AG04449 (cell line): ENCODE measurements around the gene PDE6A.

Experiments
- CTCF ChIA-PET: fragments of 350-600 bp; formaldehyde crosslinking; extraction: SDS; loops from one replicate; lab custom pipeline; 2021; ENCODE audit warnings: antibody characterized with exemption; lab: Yijun Ruan, JAX
- POLR2A ChIA-PET: fragments of 400-600, 350-600 bp; formaldehyde crosslinking; extraction: SDS; loops from one replicate; lab custom pipeline; 2020; ENCODE audit warnings: antibody characterized with exemption, inconsistent platforms; lab: Yijun Ruan, JAX
- DNase-seq: peaks from one replicate; pipeline ENCODE4 v3.0.0-alpha.2; 2010; ENCODE audit warnings: low read depth, low spot score
- H3K4me3 ChIP-seq: 2 replicates; pipeline ENCODE4 v1.5.1; 2011; ENCODE audit warnings: low read depth, mild to moderate bottlenecking, control low read depth, low read length
- CTCF ChIP-seq: IDR thresholded peaks from one replicate; pipeline ENCODE4 v1.5.1; 2011; ENCODE audit warnings: mild to moderate bottlenecking, moderate library complexity, low read length, control low read depth, inconsistent platforms; ENCODE audit not compliant: insufficient read depth; ENCODE audit errors: missing control alignments

PDE6A gene

GRCh38 chr5:149818116-149818515, 126.5 kb downstream of the PDE6A start:
- ChIA-PET POLR2A (no interaction called here), CTCF (interaction anchor here (21.9 to 29.9 kb wide), 2 partner anchors 13 to 180 kb away, joined by 283 to 924 read pairs; no protein-coding TSS in a partner anchor)
- no peak for DNase-seq
- no peak for TF ChIP-seq CTCF
- H3K4me3 ChIP-seq: no peak overlapping the region

- H3K4me3 ChIP-seq: no peak overlapping the region
- no peak for TF ChIP-seq CTCF
- no peak for DNase-seq
- ChIA-PET CTCF (interaction anchor here (21.9 to 29.9 kb wide), 2 partner anchors 14 to 179 kb away, joined by 283 to 924 read pairs; no protein-coding TSS in a partner anchor), POLR2A (no interaction called here)
Measured at GRCh38 chr5:149817539-149818060, 127.0 kb downstream of the PDE6A start.

- CTCF ChIA-PET: interaction anchor here (0.7 to 29.9 kb wide), 3 partner anchors 15 to 178 kb away, joined by 3 to 924 read pairs (median 283); no protein-coding TSS in a partner anchor
- POLR2A ChIA-PET: no interaction called here
- TF ChIP-seq CTCF: no peak
Measured at GRCh38 chr5:149816661-149817060, 127.9 kb downstream of the PDE6A start.

GRCh38 chr5:149811453-149811852, 133.1 kb downstream of the PDE6A start:
- no peak for TF ChIP-seq CTCF
- H3K4me3 ChIP-seq: no peak overlapping the region
- ChIA-PET CTCF (interaction anchor here (1.0 to 29.9 kb wide), 4 partner anchors 20 to 173 kb away, joined by 3 to 924 read pairs (median 143); no protein-coding TSS in a partner anchor), POLR2A (no interaction called here)
- no peak for DNase-seq

More at GRCh38 chr5:149816661-149817060, 127.9 kb downstream of the PDE6A start:
- H3K4me3 ChIP-seq: no peak overlapping the region
- no peak for DNase-seq

GRCh38 chr5:149810856-149811255, 133.7 kb downstream of the PDE6A start:
- no peak for DNase-seq
- POLR2A ChIA-PET: no interaction called here
- no peak overlapping the region for H3K4me3 ChIP-seq
- CTCF ChIA-PET: interaction anchor here (21.9 to 29.9 kb wide), 2 partner anchors 21 to 172 kb away, joined by 283 to 924 read pairs; no protein-coding TSS in a partner anchor
- no peak for TF ChIP-seq CTCF

GRCh38 chr5:149809931-149810691, 134.5 kb downstream of the PDE6A start:
- ChIA-PET CTCF (interaction anchor here (21.9 to 29.9 kb wide), 2 partner anchors 21 to 172 kb away, joined by 283 to 924 read pairs; no protein-coding TSS in a partner anchor), POLR2A (no interaction called here)
- no peak for DNase-seq
- H3K4me3 ChIP-seq: no peak overlapping the region
- no peak for TF ChIP-seq CTCF
